Fibroblast of skin of right biceps (primary cell): ENCODE data around the gene LRRC26.

Experiments
- DNase-seq: peaks from one replicate; pipeline ENCODE4 v3.0.0-alpha.2; 2013

The LRRC26 gene

DNA sequence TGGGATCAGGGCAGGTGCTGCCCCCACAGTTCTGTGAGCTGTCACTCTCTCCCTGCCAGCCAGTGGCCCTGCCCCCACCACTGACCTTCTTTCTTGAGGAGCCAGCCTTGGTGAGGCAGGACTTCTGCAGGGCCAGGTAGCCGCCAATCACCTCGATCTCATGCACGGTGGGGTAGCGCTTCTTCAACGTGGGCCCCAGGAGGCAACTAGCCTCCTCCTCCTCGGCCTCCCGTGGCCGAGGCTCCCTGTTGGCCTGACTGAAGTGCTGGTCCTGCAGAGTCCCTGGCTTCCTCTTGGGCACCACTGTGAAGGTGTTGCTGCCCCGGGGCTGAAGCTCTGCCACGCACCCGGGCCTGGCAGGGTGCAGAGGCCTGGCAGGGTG is 29.0 kb upstream of the LRRC26 start:
- DNase-seq = no peak

DNA sequence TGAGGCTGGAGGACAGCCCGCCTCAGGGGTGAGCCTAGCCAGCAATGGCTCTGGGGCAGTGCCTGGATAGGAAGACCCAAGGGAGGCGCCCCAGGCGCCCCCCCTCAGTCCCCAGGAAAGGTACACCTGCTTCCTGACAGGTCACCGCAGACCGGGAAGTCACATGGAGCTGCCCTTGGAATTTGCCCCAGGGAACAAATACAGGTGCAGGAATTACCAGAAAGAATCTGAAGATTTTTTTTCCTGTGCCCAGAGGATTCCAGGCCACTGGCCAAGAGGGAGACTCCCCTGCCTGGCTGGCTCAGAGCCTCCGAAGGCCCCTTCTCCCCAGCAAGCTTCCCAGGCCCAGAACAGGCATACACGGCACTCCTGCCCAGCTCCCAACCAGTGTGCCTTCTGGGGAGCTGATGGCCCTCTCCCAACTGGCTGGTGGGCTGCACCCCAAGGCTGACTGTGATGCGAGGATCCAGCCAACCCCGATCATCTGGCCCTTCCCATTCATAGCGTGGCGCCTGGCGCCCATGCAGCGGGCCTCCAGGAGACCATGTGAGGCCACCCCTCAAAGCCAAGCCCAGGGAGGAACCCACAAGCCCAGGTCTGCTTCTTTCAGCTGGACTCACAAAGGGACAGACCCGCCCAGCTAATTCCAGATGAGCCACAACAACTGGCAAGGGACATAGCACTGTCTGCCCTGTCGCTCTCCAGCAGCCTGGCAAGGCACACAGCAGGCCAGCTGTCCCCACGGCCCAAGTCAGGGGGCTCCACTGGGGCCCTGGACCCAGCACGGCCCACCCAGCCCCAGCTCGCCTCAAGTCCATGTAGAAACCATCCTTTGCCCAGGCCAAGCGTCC is 28.4 kb upstream of the LRRC26 start:
- DNase-seq = no peak

DNA sequence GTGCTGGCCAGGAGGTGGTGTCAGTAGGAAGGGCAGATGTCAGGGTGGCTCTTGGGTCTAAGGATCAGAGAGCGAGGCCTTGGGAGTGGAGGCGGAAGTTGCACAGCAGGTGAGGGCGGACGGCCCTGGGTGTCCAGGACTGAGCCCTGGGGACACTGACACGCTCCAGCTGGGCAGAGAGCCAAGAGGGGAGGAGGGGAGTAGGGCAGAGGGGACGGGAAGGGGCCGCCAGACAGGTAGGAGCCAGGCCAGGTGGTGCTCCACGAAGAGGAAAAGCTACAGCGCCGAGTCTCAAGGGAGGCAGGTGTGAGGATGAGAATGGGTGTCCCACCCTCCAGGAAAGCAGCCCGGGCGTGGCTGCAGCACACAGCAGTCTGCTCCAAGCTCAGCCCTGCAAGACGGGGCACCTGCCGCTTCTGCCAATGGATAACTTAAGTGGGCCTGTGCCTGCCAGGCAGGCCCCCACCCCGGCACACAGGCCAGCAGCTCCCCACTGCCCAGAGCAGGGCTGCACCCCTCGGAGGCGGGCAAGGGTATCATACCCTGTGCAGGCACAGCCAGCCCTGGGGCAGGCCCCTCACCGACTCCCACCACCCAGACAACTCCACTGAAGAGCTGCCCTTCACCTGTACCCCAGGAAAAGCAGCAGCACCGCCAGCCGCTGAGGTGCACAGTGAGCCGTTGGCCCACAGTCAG is 25.8 kb upstream of the LRRC26 start:
- DNase-seq = no peak

DNA sequence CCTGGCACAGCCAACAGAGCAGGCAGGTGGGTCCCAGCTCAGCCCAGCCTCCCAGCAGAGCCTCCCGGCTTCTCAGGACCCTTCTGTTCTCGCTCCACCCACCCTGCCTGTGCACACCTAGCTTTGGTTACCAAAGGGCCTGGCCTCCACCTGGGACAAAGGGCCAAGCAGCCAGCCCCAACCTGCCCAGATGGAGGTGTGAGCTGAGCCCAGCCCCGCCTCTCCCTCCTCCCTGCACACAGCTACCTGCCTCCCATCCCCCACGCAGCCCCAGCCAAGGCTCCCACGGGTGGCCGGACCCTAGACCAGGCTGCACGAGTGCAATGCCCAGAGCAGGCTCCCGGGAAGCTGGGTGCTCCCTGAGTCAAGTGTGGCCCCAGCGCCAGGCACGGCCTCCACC is 25.1 kb upstream of the LRRC26 start:
- no peak for DNase-seq

- no peak for DNase-seq
Measured at GRCh38 chr9:137194388-137194787, 24.5 kb upstream of the LRRC26 start.

- DNase-seq = no peak
Measured at GRCh38 chr9:137193771-137194170, 23.9 kb upstream of the LRRC26 start.

DNA sequence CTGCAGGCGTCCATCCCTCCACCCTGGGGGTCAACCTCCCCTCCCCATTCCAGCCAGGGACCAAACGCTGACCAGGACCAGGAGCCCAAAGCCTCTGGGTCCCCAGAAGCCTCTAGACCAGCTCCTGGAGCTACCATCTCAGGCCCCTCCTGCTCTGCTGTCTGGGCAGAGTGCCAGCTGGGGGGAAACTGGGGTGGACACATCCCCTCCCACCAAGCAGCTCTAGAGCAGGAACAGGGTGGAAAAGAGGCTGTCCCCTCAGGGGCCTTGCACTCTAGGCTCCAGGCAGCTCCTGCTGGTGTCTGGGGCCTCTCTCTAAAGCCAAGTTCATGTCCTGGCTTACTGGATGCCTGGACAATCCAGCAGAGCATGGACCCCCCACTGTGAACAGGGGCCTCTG is 23.0 kb upstream of the LRRC26 start:
- DNase-seq = no peak

GRCh38 chr9:137192448-137192780 is 22.6 kb upstream of the LRRC26 start:
- DNase-seq = no peak

GRCh38 chr9:137191691-137192447 is 22.0 kb upstream of the LRRC26 start:
- no peak for DNase-seq

DNA sequence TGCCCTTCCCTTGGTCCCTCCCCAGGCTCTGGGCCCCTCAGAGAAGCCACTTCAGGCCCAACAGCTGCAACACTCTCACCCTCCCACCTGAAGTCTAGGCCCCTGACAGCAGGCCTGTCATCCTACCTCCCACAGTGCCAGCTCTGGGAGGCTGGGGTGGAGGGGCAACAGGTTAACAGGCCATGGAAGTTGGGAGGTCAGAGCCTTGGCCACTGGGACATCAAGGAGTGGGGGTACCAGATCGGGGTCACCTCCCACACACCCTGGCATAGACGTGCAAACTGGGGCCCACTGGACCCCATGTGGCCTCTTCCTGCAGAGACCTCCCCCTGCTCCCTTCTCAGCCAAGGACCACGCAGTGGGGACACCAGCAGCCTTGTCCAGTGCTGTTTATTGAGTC is 21.4 kb upstream of the LRRC26 start:
- DNase-seq = no peak

GRCh38 chr9:137190315-137190856 is 20.5 kb upstream of the LRRC26 start:
- DNase-seq = no peak

DNA sequence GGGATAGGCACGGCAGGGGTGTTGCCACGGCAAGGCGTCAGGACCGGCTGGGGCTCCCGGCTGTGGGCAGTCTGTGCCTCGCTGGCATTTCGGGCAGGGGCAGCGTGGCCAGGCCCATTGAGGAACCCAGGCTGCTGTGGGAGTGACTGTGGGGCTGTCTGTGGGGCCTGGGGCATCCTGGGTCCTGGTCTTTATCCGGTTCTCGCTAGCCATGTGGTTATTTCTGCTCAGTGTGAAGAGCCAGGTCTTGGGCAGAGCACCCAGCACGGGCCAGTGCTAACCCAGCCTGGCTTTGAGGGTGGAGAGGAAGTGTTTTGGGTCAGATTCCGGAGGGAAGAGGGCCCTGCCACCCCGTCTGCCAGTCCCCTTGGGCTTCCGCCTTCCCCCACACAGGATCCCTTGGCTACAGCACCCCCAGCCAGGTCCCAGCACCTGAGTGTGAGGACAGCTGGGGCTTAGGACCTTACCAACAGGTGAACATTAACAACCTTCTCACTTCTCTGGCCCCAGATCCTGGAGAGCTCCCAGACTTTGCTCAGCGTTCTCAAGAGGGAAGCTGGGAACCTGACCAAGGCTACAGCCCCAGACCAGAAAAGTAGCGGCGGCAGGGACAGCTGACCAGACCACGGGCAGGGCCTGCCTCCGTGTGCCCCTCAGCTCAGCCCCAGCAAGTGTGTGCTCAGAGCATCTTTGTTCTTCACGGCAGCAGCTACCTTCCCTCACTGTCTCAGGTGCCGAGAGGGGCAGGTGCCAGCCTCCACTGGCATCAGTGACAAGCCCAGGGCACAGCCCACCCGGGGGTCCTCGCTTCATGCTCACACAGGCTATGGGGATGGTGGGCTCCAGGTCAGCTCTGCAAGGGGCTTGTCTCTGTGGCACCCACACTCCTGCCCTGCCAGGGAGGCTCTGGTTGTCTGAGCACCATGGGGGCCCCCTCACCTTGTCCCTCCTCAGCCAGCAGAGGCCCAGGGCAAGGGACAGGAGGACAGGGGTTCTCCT is 19.7 kb upstream of the LRRC26 start:
- no peak for DNase-seq

- DNase-seq = peak; percentile 92
Measured at GRCh38 chr9:137188490-137189296, 18.8 kb upstream of the LRRC26 start, which contains the start of the genes ANAPC2 and SSNA1. TSS of gene ANAPC2 (minus strand) at chr9:137188560. CDS start at chr9:137188532, 28 bp downstream. TSS of gene SSNA1 (plus strand) at chr9:137188676. CDS start at chr9:137188727, 51 bp downstream.

DNA sequence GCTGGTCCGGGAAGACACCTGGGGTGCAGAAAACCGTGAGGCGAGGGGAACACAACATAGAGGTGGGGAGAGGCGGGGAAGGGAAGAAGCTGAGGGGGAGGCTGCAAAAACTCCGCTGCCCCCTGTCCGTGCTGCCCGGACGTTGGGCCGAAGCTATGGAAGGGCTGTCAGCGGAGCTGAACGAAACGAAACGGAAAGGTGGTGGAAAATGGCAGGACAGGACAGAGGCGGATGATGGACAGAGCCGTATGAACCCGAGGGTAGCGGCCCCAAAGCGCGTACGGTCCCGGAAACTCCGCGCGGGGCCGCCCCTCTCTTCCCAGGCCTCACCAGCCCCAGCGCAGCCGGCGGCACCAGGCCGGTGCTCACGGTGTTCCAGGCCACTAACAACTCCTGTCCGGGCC is 18.2 kb upstream of the LRRC26 start:
- DNase-seq = no peak

DNA sequence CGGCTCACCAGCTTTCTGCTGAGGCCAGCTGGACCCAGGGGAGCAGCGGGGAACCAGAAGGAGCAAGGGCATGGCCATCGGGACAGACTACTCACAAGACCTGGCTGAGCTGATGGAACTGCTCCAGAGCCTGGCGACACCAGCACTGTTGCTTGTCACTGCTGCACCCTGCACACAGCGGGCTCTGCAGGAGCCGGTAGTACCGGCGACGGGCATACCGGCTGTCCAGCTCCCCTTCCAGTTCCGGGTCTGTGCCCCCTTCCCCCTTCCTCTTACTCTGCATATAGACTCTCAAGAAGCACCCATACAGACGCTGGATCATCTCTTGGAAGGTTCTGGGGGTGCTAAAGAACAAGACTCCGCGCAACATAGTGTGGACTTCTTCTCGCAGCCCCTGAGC is 17.5 kb upstream of the LRRC26 start:
- DNase-seq = no peak

- no peak for DNase-seq
Measured at GRCh38 chr9:137186385-137186784, 16.5 kb upstream of the LRRC26 start.

- no peak for DNase-seq
Measured at GRCh38 chr9:137185921-137186320, 16.1 kb upstream of the LRRC26 start.

GRCh38 chr9:137184881-137185660 is 15.2 kb upstream of the LRRC26 start:
- DNase-seq = no peak

- no peak for DNase-seq
Measured at GRCh38 chr9:137183980-137184595, 14.2 kb upstream of the LRRC26 start.

- DNase-seq = no peak
Measured at GRCh38 chr9:137182836-137183235, 13.0 kb upstream of the LRRC26 start.
